HepG2 (cell line): Measurements from ENCODE around the gene PTGIR. TPM values are rescaled to one million over a fixed set of nuclear protein-coding genes. Genes with fewer than 3 reads are reported as not detected.

Experiments used
- ATAC-seq: fragments of 200-7000 bp; cut with Tn5 transposase; 3 replicates; pipeline ENCODE4 v1.9.1; 2020; ENCODE audit warnings: mild to moderate bottlenecking, moderate library complexity
- BruUV-seq: library from RNA; stranded (reverse); fragments of 400-500 nt; replicated peaks from 2 replicates; lab custom pipeline; 2021; lab: Mats Ljungman, UMichigan
- CTCF ChIA-PET: fragments of 300-600 bp; formaldehyde crosslinking; extraction: SDS; loops from one replicate; lab custom pipeline; 2021; ENCODE audit warnings: low total read pairs, inconsistent platforms, low intra/inter-chr PET ratio; lab: Yijun Ruan, JAX
- POLR2A ChIA-PET: fragments of 350-600 bp; sonication (Branson Sonifier 250); formaldehyde crosslinking; loops from one replicate; lab custom pipeline; 2020; ENCODE audit warnings: antibody characterized with exemption, inconsistent platforms; lab: Yijun Ruan, JAX
- DNase-seq: peaks from one replicate; pipeline ENCODE4 v3.0.0-alpha.2; 2015; ENCODE audit warnings: low spot score
- FAIRE-seq: peaks from 3 replicates; lab custom pipeline; 2011; peaks lifted over from hg19 to GRCh38; lab: Jason Lieb, UNC
- H2AFZ ChIP-seq: one replicate; pipeline ENCODE4 v1.6.1; 2011; ENCODE audit warnings: low read length, inconsistent platforms
- H3K27ac ChIP-seq: fragments of 300-600 bp; 3 replicates; pipeline ENCODE4 v1.8.0; 2011; ENCODE audit warnings: mixed run types, mild to moderate bottlenecking, mixed read lengths, low read length, inconsistent platforms; ENCODE audit not compliant: insufficient read depth; ENCODE audit errors: extremely low read length
- H3K27me3 ChIP-seq, 2 experiments: fragments of 200-600 bp in 1 of 2; 2 replicates in 1 of 2; 3 replicates in 1 of 2; pipeline versions ENCODE4 v1.6.0 to v1.8.0; 2011; ENCODE audit warnings: low read length in 2 of 2, mild to moderate bottlenecking in 2 of 2, moderate library complexity in 2 of 2, inconsistent platforms in 1 of 2; ENCODE audit not compliant: insufficient read depth in 2 of 2, control insufficient read depth in 1 of 2
- H3K36me3 ChIP-seq, 2 experiments: fragments of 200-600 bp in 1 of 2; replicated peaks in 1 of 2; 2 replicates in 1 of 2; 3 replicates in 1 of 2; pipeline versions ENCODE4 v1.5.1 to v1.8.0; 2011; ENCODE audit warnings: low read length in 2 of 2, inconsistent platforms in 1 of 2; ENCODE audit not compliant: insufficient read depth in 2 of 2, control insufficient read depth in 1 of 2
- H3K4me1 ChIP-seq: 2 replicates; pipeline ENCODE4 v1.5.1; 2012; ENCODE audit warnings: low read length, inconsistent platforms; ENCODE audit not compliant: insufficient read depth
- H3K4me2 ChIP-seq: 2 replicates; pipeline ENCODE4 v1.6.0; 2011; ENCODE audit warnings: low read depth, low read length, inconsistent platforms
- H3K4me3 ChIP-seq, 3 experiments: fragments of 200-600 bp in 1 of 3; sonication (generic), shearing (Covaris generic) in 1 of 3; replicated peaks in 1 of 3; 2 replicates each; pipeline ENCODE4 v1.5.1; 2011 to 2016; ENCODE audit warnings: low read length in 3 of 3, inconsistent platforms in 2 of 3, low read depth in 2 of 3, mild to moderate bottlenecking in 2 of 3, control low read depth in 1 of 3, mixed read lengths in 1 of 3; ENCODE audit not compliant: insufficient read depth in 1 of 3
- H3K79me2 ChIP-seq: one replicate; pipeline ENCODE4 v1.6.1; 2011; ENCODE audit warnings: low read length, inconsistent platforms; ENCODE audit not compliant: insufficient read depth
- H3K9ac ChIP-seq: 2 replicates; pipeline ENCODE4 v1.6.0; 2011; ENCODE audit warnings: mild to moderate bottlenecking, low read depth, low read length, inconsistent platforms; ENCODE audit not compliant: insufficient read depth
- H3K9me3 ChIP-seq: 2 replicates; pipeline ENCODE4 v1.5.1; 2012; ENCODE audit warnings: mild to moderate bottlenecking, low read length
- H4K20me1 ChIP-seq: 2 replicates; pipeline ENCODE4 v1.6.0; 2011; ENCODE audit warnings: inconsistent platforms, mild to moderate bottlenecking, low read length, moderate library complexity; ENCODE audit not compliant: insufficient read depth
- KLF6 ChIP-seq: IDR thresholded peaks from 2 replicates; pipeline ENCODE4 v1.8.0; 2016; ENCODE audit warnings: missing biosample characterization, missing genetic modification reagents
- RBFOX2 ChIP-seq: fragments of 200-400 bp; formaldehyde crosslinking; IDR thresholded peaks from 2 replicates; pipeline ENCODE4 v1.6.1; 2017; ENCODE audit warnings: low read depth, mild to moderate bottlenecking, low read length
- SIX4 ChIP-seq: sonication (generic); formaldehyde crosslinking; IDR thresholded peaks from 2 replicates; pipeline ENCODE4 v1.4.0; 2020; ENCODE audit warnings: missing genetic modification reagents
- TAF1 ChIP-seq: sonication (generic); formaldehyde crosslinking; IDR thresholded peaks from 2 replicates; pipeline ENCODE4 v1.4.0; 2020; ENCODE audit warnings: missing genetic modification reagents
- WGBS: methylation state at CpG from one replicate; pipeline ENCODE4 v1.1.6; 2017; ENCODE audit warnings: low lambda C conversion rate; 5-methylcytosine and 5-hydroxymethylcytosine counted together
- in situ Hi-C: cut with HindIII; loops from 2 replicates; pipeline ENCODE4 v1.10.0; 2017; ENCODE audit warnings: low pct_unique_long_range_greater_than_20kb; ENCODE audit not compliant: extremely low pct_ligation_motif_present
- intact Hi-C: fragments of 100-400 bp; cut with micrococcal nuclease; formaldehyde crosslinking; loops from one replicate; pipeline ENCODE4 v1.10.0; 2022; ENCODE audit not compliant: unreplicated experiment
- polyA plus RNA-seq, 8 experiments: library from polyadenylated mRNA; depleted of rRNA in 3 of 8; stranded (reverse) in 7 of 8; unstranded in 1 of 8; fragments of >200 nt; fragmentation: Illumina TruSeq in 4 of 8; extraction: Trizol in 4 of 8; gene quantifications; 2 replicates each; pipeline versions ENCODE4 v1.2.1 to v1.2.3, GENCODE V29; 2011 to 2016; ENCODE audit warnings: low read depth in 4 of 8, missing spikeins in 1 of 8, mixed read lengths in 1 of 8; ENCODE audit not compliant: insufficient read depth in 1 of 8
- total RNA-seq, 5 experiments: library from RNA; depleted of rRNA; stranded (reverse); fragments of >200 nt; fragmentation: Illumina TruSeq; extraction: Trizol; gene quantifications; 2 replicates each; pipeline ENCODE4 v1.2.3, GENCODE V29; 2016; ENCODE audit warnings: low read depth in 1 of 5
- TF ChIP-seq, protein P1 (sequence below): sonication (generic); formaldehyde crosslinking; IDR thresholded peaks from 2 replicates; pipeline ENCODE4 v1.5.0; 2020; ENCODE audit warnings: mild to moderate bottlenecking, missing genetic modification reagents
- TF ChIP-seq, protein P2 (sequence below): sonication (generic); formaldehyde crosslinking; IDR thresholded peaks from 2 replicates; pipeline ENCODE4 v1.4.0; 2020; ENCODE audit warnings: mild to moderate bottlenecking, missing genetic modification reagents

Gene PTGIR
- total and polyA plus RNA-seq, 2 of the 13 experiments (the other 11 are each of a cell fraction or from before 2014, with no cell fraction given) = not detected

DNA sequence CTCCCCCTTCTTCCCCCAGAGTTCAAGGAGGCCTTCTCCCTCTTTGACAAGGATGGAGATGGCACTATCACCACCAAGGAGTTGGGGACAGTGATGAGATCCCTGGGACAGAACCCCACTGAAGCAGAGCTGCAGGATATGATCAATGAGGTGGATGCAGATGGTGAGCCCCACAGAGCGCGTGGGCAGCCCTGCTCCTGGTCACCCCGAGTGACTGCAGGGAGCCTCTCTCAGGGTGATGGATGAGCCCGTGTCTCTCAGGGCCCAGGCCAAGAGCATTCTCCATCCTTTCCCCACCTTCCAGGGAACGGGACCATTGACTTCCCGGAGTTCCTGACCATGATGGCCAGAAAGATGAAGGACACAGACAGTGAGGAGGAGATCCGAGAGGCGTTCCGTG is 16.7 kb downstream of the PTGIR start:
- 97% methylated on average over 5 of the region's 9 CpGs for WGBS
- DNase-seq = no peak

DNA sequence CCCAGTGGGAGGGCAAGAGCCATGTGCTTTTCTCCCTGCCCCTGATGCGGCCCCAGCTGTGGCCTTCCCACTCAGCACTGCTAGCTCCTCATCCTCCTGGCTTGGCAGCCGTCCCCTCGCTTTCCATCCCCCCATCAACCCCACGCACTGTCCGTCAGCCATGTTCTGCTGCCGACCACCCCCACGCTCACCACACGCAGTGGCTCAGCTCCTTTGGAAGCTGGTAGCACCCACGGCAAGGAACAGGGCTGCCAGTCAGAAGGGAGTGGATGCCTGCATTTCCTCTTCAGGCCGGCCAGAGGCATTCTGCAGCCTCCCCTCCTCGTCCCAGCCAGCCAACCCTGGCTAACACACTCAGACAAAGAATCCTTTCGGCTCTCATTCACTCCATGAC is 17.4 kb downstream of the PTGIR start:
- BruUV-seq = no TSS peak
- DNase-seq (no peak), FAIRE-seq (no peak), ATAC-seq (no peak)
- Histone ChIP-seq H3K27ac (no peak overlapping the region), H3K4me3 (no peak overlapping the region), H3K9ac (no peak overlapping the region), H3K4me1 (peaks cover 30% of the 10 kb centered on the region), H2AFZ (no peak overlapping the region), H3K79me2 (peaks cover 28% of the 10 kb centered on the region), H3K36me3 (peaks cover 30 to 55% of the 10 kb centered on the region in 2 experiments; a peak in 4 of 5 replicates), H3K27me3 (no peaks in the 10 kb centered on the region; a peak in 1 of 5 replicates), H4K20me1 (peaks cover 15% of the 10 kb centered on the region; the same call in 1 of the 2 replicates), H3K4me2 (no peak overlapping the region), H3K9me3 (no peaks in the 10 kb centered on the region)
- CTCF ChIA-PET = no interaction called here
- TF ChIP-seq, protein P1, sequence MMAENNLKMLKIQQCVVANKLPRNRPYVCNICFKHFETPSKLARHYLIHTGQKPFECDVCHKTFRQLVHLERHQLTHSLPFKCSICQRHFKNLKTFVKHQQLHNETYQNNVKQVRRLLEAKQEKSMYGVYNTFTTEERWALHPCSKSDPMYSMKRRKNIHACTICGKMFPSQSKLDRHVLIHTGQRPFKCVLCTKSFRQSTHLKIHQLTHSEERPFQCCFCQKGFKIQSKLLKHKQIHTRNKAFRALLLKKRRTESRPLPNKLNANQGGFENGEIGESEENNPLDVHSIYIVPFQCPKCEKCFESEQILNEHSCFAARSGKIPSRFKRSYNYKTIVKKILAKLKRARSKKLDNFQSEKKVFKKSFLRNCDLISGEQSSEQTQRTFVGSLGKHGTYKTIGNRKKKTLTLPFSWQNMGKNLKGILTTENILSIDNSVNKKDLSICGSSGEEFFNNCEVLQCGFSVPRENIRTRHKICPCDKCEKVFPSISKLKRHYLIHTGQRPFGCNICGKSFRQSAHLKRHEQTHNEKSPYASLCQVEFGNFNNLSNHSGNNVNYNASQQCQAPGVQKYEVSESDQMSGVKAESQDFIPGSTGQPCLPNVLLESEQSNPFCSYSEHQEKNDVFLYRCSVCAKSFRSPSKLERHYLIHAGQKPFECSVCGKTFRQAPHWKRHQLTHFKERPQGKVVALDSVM = no peak
- 0 out of 2 replicates have a peak, but pooled peaks have one; percentile 32 for TF ChIP-seq RBFOX2
- POLR2A ChIA-PET = no interaction called here
- in situ Hi-C loops = no loop called here
- WGBS = 98% methylated on average over 12 of the region's 12 CpGs
- intact Hi-C loops = no loop called here

More for the DNA sequence above, 16.7 kb downstream of the PTGIR start:
- H3K4me1 ChIP-seq = peaks cover 29% of the 10 kb centered on the region
- peaks cover 30 to 55% of the 10 kb centered on the region in 2 experiments; a peak in 4 of 5 replicates for H3K36me3 ChIP-seq
- intact Hi-C loops = no loop called here
- peaks cover 21% of the 10 kb centered on the region for H3K79me2 ChIP-seq
- no peak overlapping the region for H3K27ac ChIP-seq
- no peak overlapping the region for H2AFZ ChIP-seq
- no TSS peak for BruUV-seq
- no peak overlapping the region for H3K9ac ChIP-seq
- in situ Hi-C loops = no loop called here
- no peaks in the 10 kb centered on the region for H3K27me3 ChIP-seq
- H3K4me2 ChIP-seq = no peak overlapping the region
- TF ChIP-seq TAF1 (CRISPR knock-in tag) (no peak), SIX4 (CRISPR knock-in tag) (no peak), KLF6 (no peak)
- TF ChIP-seq, protein P2, sequence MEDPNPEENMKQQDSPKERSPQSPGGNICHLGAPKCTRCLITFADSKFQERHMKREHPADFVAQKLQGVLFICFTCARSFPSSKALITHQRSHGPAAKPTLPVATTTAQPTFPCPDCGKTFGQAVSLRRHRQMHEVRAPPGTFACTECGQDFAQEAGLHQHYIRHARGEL (CRISPR knock-in tag) = no peak
- FAIRE-seq = no peak
- POLR2A ChIA-PET = no interaction called here
- ATAC-seq = no peak
- CTCF ChIA-PET = no interaction called here
- no peaks in the 10 kb centered on the region for H3K9me3 ChIP-seq
- no peak overlapping the region for H3K4me3 ChIP-seq
- H4K20me1 ChIP-seq = peaks cover 15% of the 10 kb centered on the region; the same call in 1 of the 2 replicates
